MM.1S (cell line): ENCODE results near the gene ADAM19.

Experiments used
- CTCF ChIP-seq: fragments of 300-600 bp; sonication (generic); IDR thresholded peaks from 2 replicates; pipeline ENCODE4 v1.5.1; 2016; ENCODE audit warnings: antibody characterized with exemption, low read length, mixed read lengths
- EZH2 ChIP-seq: fragments of 300-600 bp; sonication (generic); optimal IDR thresholded peaks from 2 replicates; pipeline ENCODE3; 2017; ENCODE audit warnings: low read depth, mild to moderate bottlenecking, antibody characterized with exemption, low read length, mixed read lengths
- EZH2phosphoT487 ChIP-seq: fragments of 300-600 bp; sonication (generic); IDR thresholded peaks from 2 replicates; pipeline ENCODE4 v1.6.1; 2018; ENCODE audit warnings: antibody characterized with exemption, low read length

- no peak for TF ChIP-seq CTCF
- no peak for TF ChIP-seq EZH2phosphoT487
- no peak for TF ChIP-seq EZH2
Measured at GRCh38 chr5:157594257-157594656, 18.7 kb upstream of the ADAM19 start.
